NCI-H2029 (cell line): ENCODE results near the gene AKR1C2.
A peak's percentile ranks its signal among the peaks of the same experiment; 100 is the strongest.
"Not testable (repeated sequence)": the region's sequence is repeated elsewhere in the genome, so short reads cannot be mapped to it uniquely, and the experiment has no call there.

Source experiments
- DNase-seq: peaks from one replicate; lab custom pipeline; 2025; lab: John Stamatoyannopoulos, UW

The AKR1C2 gene

DNA sequence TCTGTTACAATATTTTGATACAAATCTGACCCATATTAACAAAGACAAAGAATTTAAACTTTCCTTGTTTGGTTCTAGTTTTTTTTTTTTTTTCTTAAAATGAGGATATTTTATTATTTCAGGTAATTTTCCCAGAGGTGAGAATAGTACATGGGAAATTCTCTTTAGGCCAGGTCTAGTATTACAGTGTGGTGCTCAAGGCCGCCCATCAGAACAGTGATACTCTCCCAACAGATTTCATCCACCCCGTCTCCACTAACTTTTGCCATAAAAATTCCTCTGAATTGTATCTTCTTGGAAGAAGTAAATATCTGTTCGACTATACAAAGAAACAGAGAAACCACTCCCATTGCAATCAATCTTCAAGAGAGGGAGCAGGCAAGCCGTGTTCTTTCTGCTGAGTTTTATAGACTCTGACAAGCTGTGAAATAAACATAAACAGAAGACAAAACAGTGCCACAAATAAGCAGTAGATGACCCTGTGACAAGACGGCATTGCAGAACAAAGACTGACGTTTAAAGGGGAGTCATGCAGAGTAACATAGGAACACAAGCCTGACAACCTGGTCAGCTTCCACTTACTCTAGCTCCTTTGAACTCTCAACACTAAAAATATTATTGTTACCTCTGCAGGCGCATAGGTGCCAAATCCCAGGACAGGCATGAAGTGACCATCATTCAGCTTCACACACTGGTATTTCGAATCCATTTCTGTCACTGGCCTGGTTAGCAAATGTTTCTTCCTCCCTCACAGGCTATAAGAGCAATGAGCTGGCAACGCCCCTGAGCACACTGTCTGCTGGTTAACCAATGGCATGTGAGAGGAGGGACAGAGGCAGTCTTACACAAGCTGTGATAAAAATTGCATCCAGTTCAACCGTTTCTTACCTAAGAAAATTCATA is at the start of gene AKR1C2:
AKR1C2 (minus strand) TSS at position 731 of the 903 bp plus-strand sequence; CDS start at position 709, 22 bp downstream.
- not testable (repeated sequence) for DNase-seq

DNA sequence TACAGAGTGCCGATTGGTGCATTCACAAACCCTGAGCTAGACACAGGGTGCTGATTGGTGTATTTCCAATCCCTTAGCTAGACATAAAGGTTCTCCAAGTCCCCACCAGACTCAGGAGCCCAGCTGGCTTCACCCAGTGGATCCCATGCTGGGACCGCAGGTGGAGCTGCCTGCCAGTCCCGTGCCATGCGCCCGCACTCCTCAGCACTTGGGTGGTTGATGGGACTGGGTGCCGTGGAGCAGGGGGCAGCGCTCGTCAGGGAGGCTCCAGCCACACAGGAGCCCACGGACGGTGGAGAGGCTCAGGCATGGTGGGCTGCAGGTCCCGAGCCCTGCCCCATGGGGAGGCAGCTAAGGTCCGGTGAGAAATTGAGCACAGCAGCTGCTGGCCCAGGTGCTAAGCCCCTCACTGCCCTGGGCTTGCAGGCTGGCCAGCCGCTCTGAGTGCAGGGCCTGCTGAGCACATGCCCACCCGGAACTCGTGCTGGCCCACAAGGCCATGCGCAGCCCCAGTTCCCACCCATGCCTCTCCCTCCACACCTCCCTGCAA is 49.4 kb upstream of the AKR1C2 start:
- not testable (repeated sequence) for DNase-seq

DNA sequence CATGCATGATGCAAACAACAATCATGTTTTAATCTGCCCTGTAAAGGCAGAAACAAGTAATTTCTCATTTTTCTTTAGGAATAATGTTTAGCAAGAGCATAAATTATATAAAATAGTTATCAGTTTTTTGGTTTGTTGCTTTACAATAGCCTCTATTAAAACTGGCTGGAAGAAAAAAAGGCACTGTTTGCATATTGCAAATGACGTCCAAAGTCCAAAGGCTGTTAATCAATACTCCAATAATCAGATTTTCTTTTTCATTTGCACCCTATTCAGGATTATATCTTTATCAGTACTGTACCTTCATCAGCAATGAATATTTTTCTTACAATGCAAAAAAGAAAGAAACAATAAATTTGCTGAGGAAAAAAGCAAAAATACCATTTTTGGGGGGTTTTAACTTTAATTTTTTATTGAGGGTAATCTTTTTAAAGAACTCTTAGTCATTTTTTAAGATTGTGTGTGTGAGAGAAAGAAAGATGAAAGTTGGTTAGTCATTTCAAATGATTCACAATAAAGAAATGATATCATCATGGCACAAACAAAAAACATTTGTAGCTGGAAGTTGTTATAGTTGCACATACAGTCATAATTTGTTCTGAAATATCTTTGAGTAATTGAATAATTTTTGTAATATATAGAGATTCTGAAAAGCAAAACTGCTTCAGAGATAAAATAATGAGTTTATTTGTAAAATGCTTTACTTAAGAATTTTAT is 44.4 kb upstream of the AKR1C2 start:
- no peak for DNase-seq

DNA sequence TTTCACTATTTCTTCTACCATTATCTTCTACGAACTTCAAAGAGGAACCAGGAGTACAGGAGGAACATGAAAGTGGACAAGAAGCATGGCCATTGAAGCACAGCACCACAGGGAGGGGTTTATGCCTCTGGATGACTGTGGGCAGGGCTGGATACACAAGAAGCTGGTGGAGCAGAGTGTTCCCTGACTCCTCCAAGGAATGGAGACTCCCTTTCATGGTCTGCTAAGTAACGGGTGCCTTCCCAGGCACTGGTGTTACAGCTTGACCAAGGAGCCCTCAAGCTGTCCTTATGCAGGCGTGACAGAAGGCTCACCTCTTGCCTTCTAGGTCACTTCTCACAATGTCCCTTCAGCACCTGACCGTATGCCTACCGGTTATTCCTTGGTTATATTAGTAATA is 43.4 kb upstream of the AKR1C2 start:
- DNase-seq, result not testable (repeated sequence)

DNA sequence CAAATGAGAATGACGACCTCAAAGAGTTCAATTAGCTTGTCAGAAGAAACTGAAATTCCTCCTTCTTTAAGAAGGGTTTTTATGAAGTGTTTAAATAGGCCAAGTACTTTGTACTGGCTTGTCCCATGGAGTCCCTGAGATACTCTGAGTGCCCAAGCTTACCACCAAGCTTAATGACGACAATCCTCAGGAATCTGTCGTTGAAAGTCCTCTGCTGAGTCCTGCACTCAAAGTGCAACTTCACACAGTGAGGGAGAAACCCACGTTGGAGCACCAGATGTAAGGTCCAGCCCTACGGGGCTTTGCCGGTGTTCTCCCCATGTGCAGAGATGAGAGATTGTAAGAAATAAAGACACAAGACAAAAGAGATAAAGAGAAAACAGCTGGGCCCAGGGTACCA is 42.8 kb upstream of the AKR1C2 start:
- no peak for DNase-seq

DNA sequence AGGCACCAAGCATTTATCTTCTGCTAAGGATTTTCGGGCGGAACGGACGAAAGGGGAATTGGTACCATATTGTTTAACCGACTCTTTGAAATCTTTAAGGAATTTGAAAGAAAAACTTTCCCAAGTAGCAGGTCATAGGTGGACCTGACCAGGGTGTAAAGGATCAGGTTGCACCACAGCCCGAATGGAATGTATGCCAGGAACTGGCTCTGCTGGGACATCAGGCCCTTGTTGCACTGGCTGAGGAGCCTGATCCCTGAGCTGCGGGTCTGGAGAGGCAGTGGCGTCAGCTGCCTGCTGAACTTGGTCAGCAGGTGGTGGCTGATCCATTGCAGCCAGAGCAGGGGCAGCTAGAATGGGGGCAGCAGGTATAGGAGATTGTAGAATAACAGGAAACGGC is 41.4 kb upstream of the AKR1C2 start:
- DNase-seq, result no peak

DNA sequence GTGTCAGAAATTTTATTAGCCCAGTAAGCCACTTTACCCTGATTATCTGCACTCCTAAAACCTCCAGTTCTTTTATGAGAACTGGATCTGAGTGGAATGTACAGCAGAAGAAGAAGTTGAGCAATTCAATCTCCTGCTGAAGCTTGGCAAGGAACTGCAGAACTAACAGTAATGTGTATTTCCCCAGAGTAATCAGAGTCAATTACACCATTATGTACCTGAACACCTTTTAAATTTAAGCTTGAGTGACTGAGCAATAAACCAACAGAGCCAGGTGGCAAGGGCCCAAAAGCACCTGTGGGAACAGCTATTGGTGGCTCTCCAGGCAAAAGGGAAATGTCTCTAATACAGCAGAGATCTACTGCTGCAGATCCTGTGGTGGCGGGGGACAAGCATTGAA is 40.1 kb upstream of the AKR1C2 start:
- peak; percentile 69 for DNase-seq

DNA sequence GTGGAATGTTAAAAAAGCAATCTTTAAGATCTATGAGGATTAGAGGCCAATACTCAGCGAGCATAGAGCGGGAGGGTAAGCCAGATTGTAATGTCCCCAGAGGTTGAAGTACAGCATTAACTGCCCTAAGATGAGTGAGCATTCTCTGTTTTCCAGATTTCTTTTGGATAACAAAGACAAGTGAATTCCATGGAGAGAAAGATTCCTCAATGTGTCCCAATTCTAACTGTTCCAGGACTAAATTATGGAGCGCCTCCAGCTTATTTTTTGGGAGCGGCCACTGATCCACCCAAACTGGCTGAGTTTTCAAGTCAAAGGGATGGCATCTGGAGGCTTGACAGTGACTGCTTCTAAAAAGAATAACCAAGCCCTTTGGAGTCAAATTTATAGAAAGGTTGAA is 39.3 kb upstream of the AKR1C2 start:
- DNase-seq, result no peak

DNA sequence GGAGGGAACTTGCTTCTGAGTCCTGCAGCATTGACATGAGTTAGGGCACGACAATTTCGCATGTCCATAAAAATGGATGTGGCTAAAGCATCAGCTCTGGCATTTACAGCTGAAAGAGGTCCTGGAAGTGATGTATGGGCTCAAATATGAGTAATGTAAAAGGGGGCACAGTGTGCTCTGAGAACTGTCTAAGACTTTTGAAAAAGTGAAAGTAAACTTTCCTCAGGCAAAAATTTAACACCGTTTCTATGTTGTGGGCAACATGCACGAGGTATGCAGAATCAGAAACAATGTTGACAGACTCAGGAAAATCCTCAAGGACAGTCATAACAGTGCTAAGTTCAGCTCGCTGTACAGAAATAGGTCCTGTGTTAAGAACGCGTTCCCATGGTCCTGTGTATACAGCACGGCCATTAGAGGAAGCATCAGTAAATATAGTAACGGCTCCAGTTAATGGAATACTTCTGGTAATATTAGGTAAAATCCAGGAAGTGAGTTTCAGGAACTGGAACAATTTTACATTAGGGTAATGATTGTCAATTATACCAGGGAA is 37.9 kb upstream of the AKR1C2 start:
- DNase-seq, result no peak

DNA sequence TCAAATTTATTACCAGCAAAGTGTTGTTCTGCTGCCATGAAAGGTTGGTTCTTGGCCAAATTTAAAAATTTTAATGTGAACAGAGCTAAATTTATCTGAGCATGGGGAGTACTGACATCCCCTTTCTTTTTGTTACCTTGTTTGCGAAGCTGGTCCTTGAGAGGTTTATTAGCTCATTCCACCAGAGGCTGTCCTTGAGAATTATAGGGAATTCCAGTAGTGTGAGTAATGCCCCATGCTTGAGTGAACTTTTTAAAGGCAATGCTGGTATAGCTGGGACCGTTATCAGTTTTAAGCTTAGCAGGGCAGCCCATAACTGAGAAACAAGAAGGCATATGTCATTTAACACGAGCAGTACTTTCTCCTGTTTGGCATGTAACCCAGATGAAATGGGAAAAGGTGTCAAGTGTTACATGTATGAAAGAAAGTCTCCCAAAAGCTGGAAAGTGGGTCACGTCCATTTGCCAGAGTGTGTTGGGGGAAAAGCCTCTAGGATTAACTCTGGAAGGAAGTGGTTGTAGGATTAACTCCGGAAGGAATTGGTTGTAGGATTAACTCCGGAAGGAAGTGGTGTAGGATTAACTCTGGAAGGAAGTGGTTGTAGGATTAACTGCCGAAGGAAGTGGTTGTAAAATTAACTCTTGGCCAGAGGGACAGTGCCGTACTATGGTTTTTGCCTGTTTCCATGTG is 37.3 kb upstream of the AKR1C2 start:
- DNase-seq, result no peak

DNA sequence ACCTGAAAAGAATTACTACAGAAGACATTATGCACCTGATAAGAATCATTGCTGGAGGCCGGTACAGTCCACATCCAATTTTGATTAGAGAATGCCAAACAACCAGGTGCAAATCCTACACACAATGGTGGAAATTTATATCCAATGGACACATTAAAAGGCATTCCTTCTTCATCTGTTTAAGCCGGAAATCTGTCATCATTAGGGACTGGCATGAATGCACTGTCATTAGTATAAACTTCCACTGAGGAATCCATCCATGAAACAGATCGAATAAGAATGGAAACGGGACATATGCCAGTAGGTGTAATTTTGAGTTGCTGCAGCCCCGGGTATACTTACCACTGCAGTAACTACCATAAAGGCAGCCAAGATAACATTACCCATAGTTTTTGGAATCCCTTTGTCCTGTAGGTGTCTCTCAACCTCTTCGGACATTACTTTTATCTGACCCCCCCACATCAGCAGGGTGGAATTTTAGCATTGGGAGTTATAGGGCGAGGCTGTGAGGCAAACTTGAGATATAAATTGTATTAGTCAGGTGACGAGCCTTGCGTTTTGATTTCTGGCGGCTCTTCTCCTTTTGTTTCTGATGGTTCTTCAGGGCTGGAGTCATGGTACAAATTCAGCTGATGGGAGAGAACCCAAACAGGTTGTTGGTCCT is 36.5 kb upstream of the AKR1C2 start:
- DNase-seq, result no peak

DNA sequence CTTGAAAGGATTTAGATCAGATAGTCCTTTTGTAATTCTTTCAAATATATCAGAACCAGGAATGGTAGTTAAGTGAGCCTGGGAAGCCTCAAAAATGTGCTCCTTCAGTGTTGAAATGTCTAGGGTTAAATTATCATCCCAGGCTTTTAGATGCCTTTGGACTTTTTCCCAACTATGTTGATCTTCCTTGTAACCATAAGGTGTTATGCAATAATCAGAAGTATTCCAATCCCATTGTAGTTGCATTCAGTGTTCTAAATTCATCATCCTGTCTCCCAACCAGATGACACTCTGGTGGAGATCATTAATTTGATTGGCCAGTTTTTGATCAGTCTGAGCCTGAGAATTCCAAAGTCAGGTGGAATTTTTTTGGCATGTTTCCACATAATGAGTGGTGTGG is 35.1 kb upstream of the AKR1C2 start:
- no peak for DNase-seq

DNA sequence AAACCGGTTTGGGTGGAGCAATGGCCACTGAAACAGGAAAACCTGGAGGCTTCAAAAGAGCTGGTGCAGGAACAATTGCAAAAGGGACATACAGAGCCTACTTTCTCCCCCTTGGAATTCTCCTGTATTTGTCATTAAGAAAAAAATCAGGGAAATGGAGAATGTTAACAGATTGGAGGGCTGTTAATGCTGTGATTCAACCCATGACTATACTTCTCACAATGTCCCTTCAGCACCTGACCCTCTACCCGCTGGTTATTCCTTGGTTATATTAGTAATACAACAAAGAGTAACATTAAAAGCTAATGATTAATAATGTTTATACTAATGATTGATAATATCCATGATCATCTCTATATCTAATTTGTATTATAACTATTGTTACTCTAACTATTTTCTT is 34.4 kb upstream of the AKR1C2 start:
- no peak for DNase-seq

DNA sequence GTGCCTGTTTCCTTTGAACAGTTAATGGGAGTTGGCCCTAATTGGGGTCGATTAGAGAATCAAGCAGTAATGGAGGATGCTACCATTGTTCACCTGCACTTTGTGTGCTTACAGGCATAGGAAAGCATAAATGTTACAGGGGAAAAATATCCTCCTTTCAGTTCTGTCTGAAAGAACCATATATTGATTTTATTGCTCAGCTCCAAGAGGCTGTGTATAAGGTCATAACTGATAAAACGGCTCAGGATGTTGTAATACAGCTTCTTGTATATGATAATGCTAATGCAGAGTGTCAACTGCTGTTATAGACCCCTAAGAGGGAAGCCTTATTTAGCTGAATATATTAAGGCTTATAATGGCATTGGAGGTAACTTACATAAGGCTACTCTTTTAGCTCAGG is 32.9 kb upstream of the AKR1C2 start:
- DNase-seq, result no peak

DNA sequence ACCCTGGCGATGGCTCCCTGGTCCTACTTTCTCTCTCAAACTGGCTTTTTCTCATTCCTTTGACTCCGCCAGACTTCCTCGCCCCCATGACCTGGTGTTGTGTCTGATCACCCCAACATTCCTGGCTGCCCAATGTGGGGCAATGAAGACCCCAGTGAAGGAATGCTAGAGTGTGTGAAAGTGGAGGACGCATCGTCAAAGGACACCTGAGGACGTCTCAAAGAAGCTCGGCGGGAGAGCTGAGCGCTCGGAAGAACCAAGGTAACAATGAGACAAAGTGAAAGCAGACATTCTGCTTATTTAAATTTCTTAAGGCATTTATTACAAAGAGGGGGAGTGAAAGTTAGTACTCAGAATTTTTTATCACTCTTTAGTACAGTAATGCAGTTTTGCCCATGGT is 31.7 kb upstream of the AKR1C2 start:
- DNase-seq, result no peak

DNA sequence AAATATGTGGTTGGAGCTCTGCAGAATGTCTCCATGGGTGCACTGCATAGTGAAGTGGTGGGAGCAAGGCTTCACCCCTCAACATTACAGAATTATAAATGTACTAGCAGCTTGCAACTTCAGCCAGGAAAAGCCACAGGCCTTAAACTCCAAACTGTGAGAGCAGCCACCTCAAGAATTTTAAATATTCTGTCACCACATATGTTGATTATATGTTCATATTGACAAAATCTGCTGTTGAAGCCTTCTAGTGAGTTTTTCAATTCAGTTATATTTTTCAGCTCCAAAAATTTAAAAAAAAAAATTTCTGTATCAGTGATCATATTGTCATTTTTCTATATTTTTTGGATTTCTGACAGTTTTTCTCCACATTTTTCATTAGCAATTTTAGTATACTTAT is 30.9 kb upstream of the AKR1C2 start:
- DNase-seq, result no peak

DNA sequence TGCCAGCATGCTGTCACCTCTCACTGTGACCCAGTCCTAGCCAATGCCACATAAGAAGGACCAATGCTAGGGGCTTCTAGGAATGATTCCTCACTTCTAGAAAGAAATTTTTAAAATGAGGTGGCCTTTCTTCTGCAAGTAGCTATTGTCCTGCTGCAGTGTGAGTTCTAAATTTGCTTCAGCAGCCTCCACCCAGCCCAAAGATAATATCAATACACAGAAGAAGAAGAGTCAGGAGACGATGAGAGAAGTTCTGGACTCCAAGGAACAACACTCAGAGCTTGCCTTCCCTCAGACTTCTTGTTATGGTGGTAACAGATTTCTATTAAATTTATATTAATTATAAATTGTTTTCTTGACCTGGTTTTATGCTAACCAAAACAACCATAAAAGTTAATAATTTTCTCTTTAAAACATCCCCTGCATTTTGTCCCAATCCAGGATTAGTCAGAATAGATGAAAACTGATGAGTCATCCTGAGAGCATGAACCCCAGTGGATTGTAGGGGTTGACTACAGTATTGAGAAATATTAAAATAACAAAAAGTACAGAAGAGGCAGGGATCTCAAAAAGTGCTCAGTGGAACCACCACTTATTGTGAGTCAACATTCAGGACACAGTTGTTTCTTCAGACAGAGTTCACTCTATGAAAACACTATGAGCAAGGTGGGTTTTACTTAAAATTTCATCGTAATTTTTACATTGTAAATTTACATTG is 29.6 kb upstream of the AKR1C2 start:
- DNase-seq, result no peak

DNA sequence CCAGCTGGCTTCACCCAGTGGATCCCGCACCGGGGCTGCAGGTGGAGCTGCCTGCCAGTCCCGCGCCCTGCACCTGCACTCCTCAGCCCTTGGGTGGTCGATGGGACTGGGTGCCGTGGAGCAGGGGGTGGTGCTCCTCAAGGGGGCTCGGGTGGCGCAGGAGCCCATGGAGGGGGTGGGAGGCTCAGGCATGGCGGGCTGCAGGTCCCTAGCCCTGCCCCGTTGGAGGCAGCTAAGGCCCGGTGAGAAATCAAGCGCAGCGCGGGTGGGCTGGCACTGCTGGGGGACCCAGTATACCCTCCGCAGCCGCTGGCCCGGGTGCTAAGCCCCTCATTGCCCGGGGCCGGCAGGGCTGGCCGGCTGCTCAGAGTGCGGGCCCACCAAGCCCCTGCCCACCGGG is 28.8 kb upstream of the AKR1C2 start:
- not testable (repeated sequence) for DNase-seq

DNA sequence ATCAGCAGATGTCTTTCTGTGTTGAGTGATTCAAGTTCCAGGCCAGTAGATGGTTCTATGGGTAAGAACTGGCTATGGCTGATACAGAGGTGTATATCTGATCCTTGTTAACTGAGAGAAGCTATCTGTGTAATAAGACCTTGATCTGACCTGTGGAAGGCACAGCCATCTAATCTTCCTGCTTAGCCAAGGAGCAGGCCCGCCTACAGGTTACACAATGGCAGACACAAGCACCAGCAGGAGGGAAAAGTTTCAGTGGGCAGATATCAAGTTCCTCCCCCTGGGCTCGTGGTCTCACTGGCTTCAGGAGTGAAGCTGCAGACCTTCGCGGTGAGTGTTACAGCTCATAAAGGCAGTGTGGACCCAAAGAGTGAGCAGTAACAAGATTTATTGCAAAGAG is 27.9 kb upstream of the AKR1C2 start:
- DNase-seq, result not testable (repeated sequence)

DNA sequence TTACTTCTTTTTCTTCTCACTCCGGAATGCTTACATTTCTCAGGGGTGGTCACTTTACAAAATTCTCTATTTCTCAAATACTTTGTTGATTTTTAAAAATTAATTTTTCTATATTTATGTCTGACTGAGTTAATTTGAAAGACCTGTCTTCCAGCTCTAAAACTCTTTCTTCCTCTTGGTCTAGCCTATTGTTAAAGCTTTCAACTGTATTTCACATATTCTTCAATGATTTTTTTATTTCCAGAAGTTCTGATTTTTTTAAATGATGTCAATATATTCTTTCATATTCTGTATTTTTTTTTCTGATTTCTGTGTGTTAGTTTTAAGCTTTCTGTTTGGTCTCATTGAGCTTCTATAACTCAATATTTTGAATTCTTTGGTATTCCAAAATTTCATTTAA is 27.3 kb upstream of the AKR1C2 start:
- no peak for DNase-seq

DNA sequence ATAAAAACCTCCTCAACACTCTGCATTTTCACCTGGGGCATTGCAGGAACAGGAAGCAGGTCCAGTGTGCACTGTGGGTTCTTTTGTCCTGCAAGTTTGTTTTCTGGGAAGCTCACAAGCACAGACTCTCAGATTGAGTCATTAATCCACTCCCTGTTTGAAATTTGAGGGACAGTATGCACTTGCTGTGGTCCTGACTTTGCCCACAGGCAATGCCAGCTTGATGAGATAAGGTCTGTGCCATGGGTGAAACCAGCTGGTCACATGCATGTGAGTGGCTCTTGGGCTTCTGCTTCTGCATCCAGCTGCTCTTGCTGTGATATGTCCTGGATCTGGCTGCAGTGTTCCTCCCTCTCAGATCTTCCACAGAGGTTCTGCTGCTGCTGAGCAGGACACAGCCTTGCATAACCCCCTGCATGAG is 21.8 kb upstream of the AKR1C2 start:
- not testable (repeated sequence) for DNase-seq
